Stimulated activated CD4-positive, alpha-beta T cell treated with anti-CD3 and anti-CD28 coated beads, Interleukin-4, amount 100 ng/mL, for 4 hours (primary cell): ENCODE measurements around the gene ATAD2B.
"Not testable (repeated sequence)": the region's sequence is repeated elsewhere in the genome, so short reads cannot be mapped to it uniquely, and the experiment has no call there.

Source experiments
- DNase-seq, 2 experiments: peaks; one replicate each; pipeline ENCODE4 v3.0.0-alpha.2; 2020

ATAD2B gene

GRCh38 chr2:23782646-23783045, 144.3 kb downstream of the ATAD2B start:
- DNase-seq = no peak

- DNase-seq = no peak
Measured at GRCh38 chr2:23782126-23782525, 144.8 kb downstream of the ATAD2B start.

- not testable (repeated sequence) for DNase-seq
Measured at GRCh38 chr2:23780465-23780864, 146.5 kb downstream of the ATAD2B start.

GRCh38 chr2:23777826-23778225, 149.1 kb downstream of the ATAD2B start:
- DNase-seq = no peak

GRCh38 chr2:23776021-23776420, 150.9 kb downstream of the ATAD2B start:
- DNase-seq = no peak

GRCh38 chr2:23772684-23773083, 154.2 kb downstream of the ATAD2B start:
- DNase-seq = no peak

- DNase-seq = no peak
Measured at GRCh38 chr2:23772056-23772455, 154.9 kb downstream of the ATAD2B start.

GRCh38 chr2:23769364-23769763, 157.6 kb downstream of the ATAD2B start:
- DNase-seq = no peak

- DNase-seq = no peak
Measured at GRCh38 chr2:23767876-23768621, 158.9 kb downstream of the ATAD2B start.

- DNase-seq = no peak
Measured at GRCh38 chr2:23762141-23762540, 164.8 kb downstream of the ATAD2B start.

GRCh38 chr2:23761638-23762037, 165.3 kb downstream of the ATAD2B start:
- no peak for DNase-seq

- DNase-seq = no peak
Measured at GRCh38 chr2:23760736-23761135, 166.2 kb downstream of the ATAD2B start.

GRCh38 chr2:23757686-23758433, 169.1 kb downstream of the ATAD2B start:
- DNase-seq = no peak

GRCh38 chr2:23756593-23757292, 170.2 kb downstream of the ATAD2B start:
- DNase-seq = no peak

GRCh38 chr2:23754970-23755369, 172.0 kb downstream of the ATAD2B start:
- DNase-seq = no peak

- DNase-seq = no peak
Measured at GRCh38 chr2:23753291-23754010, 173.5 kb downstream of the ATAD2B start.

- no peak for DNase-seq
Measured at GRCh38 chr2:23751747-23752265, 175.1 kb downstream of the ATAD2B start.

- no peak for DNase-seq
Measured at GRCh38 chr2:23746141-23746863, 180.6 kb downstream of the ATAD2B start.

GRCh38 chr2:23745726-23746105, 181.2 kb downstream of the ATAD2B start:
- DNase-seq = no peak

GRCh38 chr2:23745068-23745725, 181.7 kb downstream of the ATAD2B start:
- DNase-seq = no peak

- not testable (repeated sequence) for DNase-seq
Measured at GRCh38 chr2:23736783-23737182, 190.1 kb downstream of the ATAD2B start.

- no peak for DNase-seq
Measured at GRCh38 chr2:23734416-23734815, 192.5 kb downstream of the ATAD2B start.
